GM10248 (cell line): ENCODE data around the gene TMEM170B.

Experiments used
- CTCF ChIA-PET: fragments of 300-600 bp; sonication (Branson Sonifier 250); formaldehyde crosslinking; extraction: SDS; loops from one replicate; lab custom pipeline; 2021; ENCODE audit warnings: antibody characterized with exemption; lab: Yijun Ruan, JAX
- POLR2A ChIA-PET: fragments of 350-650 bp; sonication (Branson Sonifier 250); formaldehyde crosslinking; extraction: SDS; loops from one replicate; lab custom pipeline; 2020; ENCODE audit warnings: antibody characterized with exemption; lab: Yijun Ruan, JAX
- DNase-seq: peaks from one replicate; pipeline ENCODE4 v3.0.0; 2012; ENCODE audit errors: extremely low spot score
- TF ChIP-seq, protein P1 (sequence below): IDR thresholded peaks from 2 replicates; pipeline ENCODE4 v1.5.1; 2012; ENCODE audit warnings: mild to moderate bottlenecking, low read depth; ENCODE audit errors: extremely low read depth, missing control alignments, control extremely low read depth

Gene TMEM170B

DNA sequence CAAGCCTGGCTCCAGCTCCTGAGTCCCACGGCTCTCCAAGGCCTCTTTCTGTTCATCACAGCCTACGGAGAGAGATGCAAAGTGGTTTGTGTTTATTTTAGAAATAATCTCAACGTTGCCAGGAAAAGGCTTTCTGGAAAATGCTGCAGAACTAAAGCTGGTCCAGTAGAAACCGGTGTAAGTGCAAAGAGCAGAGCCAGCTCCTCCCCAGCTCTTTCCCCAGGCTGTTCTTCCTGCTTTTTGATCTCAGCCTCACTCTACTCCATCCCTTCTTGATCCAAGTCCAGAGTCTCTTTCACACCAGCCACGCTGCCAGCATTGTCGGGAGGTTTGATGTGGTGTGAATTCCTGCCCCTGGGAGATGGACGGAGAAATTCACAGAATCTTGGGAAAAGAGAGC, 69.8 kb downstream of the TMEM170B start:
- TF ChIP-seq, protein P1, sequence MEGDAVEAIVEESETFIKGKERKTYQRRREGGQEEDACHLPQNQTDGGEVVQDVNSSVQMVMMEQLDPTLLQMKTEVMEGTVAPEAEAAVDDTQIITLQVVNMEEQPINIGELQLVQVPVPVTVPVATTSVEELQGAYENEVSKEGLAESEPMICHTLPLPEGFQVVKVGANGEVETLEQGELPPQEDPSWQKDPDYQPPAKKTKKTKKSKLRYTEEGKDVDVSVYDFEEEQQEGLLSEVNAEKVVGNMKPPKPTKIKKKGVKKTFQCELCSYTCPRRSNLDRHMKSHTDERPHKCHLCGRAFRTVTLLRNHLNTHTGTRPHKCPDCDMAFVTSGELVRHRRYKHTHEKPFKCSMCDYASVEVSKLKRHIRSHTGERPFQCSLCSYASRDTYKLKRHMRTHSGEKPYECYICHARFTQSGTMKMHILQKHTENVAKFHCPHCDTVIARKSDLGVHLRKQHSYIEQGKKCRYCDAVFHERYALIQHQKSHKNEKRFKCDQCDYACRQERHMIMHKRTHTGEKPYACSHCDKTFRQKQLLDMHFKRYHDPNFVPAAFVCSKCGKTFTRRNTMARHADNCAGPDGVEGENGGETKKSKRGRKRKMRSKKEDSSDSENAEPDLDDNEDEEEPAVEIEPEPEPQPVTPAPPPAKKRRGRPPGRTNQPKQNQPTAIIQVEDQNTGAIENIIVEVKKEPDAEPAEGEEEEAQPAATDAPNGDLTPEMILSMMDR = no peak
- DNase-seq = no peak
- CTCF ChIA-PET = no interaction called here
- POLR2A ChIA-PET = no interaction called here

- POLR2A ChIA-PET = no interaction called here
- CTCF ChIA-PET = no interaction called here
- TF ChIP-seq, protein P1 = no peak
- no peak for DNase-seq
These were observed 71.2 kb downstream of the TMEM170B start for GRCh38 chr6:11608600-11609323.

DNA sequence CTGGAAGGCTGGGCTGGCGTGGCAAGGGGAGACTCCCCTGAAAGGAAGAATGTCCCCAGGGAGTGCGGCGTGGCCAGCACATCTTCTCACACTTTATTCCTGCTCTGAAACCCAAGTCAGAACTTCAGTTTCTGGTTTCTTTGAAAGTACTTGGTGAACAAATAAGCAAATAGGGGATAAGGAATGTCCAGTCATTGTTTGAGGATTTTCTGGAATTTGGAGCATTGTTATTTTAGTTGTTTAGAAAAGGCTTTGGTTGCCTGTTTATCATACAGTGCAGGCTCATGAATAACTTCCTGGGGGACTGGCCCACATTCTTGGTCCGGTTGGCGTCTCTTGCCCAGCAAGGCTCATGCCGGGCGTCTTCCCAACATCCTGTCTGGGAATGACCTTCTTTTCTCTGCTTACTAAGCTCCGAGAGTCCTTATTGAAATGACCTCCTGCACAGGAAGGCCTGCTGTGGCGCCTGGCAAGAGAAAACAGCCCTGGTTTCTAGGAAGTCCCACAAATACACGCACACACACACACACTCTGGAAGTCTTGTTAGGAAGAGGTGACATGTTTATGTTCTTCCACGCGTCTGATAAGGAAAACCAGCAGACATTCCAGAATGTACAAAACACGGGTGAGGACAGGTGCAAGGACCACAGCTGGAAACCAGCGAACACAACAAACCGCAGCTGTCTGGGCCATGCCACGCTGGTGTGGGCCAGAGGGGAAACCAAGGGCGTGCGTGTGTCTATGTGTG, 71.9 kb downstream of the TMEM170B start:
- POLR2A ChIA-PET = no interaction called here

DNA sequence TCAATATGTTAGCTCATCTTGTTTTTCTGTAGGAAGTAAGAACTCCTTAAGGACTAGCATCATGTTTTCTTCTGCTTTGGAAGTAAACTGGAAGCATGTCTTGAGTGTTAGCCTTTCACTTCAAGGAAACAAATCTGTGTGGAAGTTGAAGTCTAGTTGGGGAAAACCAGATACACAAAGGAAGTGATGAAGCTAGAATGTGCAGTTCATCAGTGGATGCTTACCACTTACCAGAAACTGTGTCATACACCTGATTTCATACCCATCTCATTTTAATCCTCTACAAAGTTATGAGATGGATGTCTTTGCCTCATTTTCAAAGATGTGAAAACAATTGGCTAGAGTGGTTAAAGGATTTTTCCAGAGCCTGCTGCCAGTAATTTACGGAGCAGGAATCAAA, 75.8 kb downstream of the TMEM170B start:
- DNase-seq = no peak
- POLR2A ChIA-PET = no interaction called here
- CTCF ChIA-PET = interaction anchor here (1.6 kb wide), 2 partner anchors 13 to 38 kb away, joined by 5 to 6 read pairs; no protein-coding TSS in a partner anchor
- TF ChIP-seq, protein P1 = no peak

More for the DNA sequence above, 71.9 kb downstream of the TMEM170B start:
- CTCF ChIA-PET = no interaction called here
- TF ChIP-seq, protein P1 = no peak
- DNase-seq = no peak

- TF ChIP-seq, protein P1 = no peak
- ChIA-PET POLR2A (no interaction called here), CTCF (interaction anchor here (1.6 kb wide), 2 partner anchors 14 to 38 kb away, joined by 5 to 6 read pairs; no protein-coding TSS in a partner anchor)
- no peak for DNase-seq
These were observed 76.3 kb downstream of the TMEM170B start for GRCh38 chr6:11613858-11614257.

- ChIA-PET POLR2A (interaction anchor here (0.6 kb wide), 1 partner anchor 983 kb away, joined by 3 read pairs; no protein-coding TSS in a partner anchor), CTCF (interaction anchor here (1.0 to 1.7 kb wide), 5 partner anchors 10 to 1023 kb away, joined by 3 to 6 read pairs (median 5); partner anchors contain the start of gene EDN1)
- TF ChIP-seq, protein P1 = no peak
- no peak for DNase-seq
These were observed 77.1 kb downstream of the TMEM170B start for GRCh38 chr6:11614534-11615213.
